ENCODE data around the gene RCOR1.

RCOR1 gene

DNA sequence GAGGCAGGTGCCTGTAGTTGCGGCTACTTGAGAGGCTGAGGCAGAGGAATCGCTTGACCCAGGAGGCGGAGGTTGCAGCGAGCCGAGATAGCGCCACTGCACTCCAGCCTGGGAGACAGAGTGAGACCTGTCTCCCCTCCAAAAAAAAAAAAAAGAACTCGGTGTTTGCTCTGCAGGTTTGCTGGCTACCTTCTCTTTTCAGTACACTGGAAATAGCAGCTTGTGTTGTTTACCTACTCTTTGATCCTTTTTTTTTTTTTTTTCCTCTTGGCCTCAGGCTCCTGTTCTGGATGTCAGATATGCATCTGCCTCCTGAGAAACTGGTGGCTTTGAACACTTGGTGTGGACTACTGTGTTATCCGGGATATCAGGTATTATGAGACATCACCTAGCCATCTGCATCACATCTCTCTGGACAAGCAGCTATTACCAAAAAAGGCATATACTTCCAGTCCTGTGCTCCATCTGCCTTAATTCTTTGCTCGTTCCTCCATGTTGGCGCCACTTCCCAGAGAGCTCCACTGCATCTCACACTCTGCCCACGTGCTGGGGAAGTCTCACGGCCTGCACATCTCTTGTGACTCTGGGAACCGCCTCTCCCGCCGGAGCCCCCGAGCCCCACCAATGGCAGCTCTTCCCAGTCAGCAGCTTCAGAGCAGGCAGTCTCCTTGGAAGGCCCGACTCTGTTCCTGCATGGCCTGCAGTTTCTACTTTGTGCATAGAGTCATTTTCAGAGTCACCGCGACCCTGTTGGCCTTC is 133.9 kb downstream of the RCOR1 start:
- DNase-seq (ENCODE audit: low read depth in 2 of 2) = no peak

DNA sequence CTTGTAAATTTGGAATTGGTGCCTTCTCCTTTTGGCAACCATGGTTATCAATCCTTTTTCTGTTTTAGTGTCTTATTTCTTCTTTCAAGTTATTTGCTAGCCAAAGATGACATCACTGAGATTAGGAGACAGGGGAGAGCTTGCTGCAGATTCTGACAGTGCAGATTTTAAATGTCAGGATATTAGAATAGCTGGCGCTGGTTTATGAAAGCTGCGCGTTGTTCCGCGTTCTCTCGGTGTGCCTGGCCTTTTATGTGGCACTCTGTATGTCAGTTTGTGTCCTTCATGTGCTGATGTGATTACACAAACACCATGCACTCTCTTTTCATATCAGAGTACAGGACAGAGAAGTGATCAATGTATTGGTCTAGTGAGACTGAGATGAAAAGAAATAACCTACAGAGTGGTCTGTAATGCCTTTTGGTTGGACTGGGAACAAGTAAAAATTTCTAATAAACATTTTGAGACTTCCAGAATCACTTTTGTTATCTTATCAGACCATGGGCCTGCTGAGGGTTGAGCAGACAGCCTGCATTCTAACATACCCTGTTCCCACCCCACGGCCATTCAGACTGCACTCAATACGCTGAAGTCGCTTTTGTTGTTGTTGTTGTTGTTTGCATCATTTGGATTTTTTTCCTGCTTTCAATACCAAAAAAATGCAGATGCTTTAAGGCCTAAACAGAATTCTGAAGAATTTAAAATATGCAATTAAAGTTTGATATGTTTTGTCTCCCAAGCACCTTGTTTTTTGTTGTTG is 135.1 kb downstream of the RCOR1 start:
- no peak for DNase-seq (ENCODE audit: low read depth in 2 of 2)

DNA sequence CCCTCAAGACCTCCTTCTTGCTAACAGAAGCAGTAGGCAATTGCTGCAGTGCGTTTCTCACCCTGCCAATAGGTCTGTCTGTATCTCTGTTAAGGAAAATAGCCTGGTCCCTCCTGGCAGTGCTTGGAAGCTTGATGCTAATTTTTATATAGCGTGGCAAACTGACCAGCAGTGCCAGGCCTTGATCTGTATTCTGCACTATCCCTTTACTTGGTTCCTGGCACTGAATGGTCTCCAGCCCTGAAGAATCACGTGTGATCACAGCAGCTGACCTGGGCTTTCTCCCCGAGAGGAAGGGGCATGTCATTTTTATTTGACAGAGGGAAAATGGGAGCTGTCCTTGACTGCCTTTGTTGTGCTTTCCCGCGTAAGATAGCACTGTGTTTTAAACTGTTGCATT is 136.1 kb downstream of the RCOR1 start:
- DNase-seq (ENCODE audit: low read depth in 2 of 2) = no peak

DNA sequence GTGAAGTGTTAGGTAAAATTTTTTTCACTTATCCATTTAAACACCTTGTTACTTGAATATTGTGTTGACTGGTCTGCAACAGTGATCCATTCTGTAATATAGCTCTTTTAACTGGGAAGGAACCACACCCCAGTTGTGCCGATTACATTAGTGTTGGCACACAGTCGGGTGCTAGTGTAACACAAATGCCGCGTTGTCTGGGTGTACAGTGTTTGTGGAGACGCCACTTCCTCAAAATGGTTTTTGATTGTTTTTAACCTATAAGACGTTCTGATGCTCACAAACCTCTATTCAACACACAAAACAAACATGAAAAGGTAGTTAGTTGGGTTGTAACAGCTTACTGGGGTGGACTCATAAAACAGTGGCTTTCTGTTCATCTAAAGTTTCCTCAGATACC is 136.8 kb downstream of the RCOR1 start:
- no peak for DNase-seq (ENCODE audit: low read depth in 2 of 2)

DNA sequence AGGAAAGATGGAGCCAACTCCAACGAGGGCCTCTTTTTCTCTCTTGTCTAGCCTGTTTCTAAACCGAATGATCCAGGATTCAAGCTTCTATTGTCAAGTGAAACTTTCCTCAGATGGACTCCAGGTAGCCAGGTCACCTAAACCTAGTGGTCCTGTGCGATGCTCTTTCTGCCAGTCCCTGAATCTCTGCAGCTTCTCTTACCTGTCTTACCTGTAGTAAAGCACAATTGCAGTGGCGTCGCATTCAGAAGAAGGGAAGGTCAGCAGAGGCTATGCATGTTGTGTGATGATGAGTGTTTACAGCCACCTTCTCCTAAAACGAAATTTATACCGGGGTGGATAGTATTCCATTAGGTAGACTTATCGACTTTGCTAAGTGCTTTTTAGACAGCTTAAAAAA is 137.4 kb downstream of the RCOR1 start:
- no peak for DNase-seq (ENCODE audit: low read depth in 2 of 2)

DNA sequence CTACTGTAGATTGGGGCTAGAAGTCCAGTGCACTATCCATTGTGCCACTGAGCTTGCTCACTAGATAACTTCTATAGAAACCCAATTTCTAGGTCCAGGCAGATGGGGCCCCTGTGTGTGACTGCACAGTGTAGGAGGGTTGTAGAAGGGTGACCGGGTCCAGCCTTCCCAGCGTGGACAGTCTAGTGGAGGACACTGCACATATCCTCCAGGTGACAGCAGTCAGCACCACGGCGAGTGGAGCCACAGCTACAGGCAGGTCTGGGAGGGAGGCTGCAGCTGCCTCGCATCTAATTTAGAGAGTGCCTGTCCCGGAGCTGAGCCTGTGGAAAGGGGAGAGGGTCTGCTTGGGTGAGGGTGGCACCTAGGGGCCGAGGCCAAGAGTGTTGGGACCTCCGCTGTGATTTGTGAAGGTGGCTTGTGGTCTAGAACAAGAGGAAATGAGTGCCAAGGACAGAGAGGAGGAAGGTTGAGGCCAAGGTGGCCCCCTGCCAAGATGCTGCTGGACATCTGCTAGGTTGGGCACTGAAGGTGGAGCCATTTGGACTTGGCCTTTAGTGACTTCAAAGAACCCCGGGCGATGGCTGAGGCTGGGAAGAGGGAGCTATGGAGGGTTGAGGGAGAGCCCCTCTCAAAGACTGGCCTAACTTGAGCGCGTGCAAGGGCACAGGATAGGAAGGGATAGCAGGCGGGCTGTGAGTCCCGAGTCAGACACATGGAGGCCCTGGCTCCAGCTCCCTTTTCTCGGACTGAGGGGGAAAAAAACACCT is 138.8 kb downstream of the RCOR1 start:
- DNase-seq (ENCODE audit: low read depth in 2 of 2) = no peak

DNA sequence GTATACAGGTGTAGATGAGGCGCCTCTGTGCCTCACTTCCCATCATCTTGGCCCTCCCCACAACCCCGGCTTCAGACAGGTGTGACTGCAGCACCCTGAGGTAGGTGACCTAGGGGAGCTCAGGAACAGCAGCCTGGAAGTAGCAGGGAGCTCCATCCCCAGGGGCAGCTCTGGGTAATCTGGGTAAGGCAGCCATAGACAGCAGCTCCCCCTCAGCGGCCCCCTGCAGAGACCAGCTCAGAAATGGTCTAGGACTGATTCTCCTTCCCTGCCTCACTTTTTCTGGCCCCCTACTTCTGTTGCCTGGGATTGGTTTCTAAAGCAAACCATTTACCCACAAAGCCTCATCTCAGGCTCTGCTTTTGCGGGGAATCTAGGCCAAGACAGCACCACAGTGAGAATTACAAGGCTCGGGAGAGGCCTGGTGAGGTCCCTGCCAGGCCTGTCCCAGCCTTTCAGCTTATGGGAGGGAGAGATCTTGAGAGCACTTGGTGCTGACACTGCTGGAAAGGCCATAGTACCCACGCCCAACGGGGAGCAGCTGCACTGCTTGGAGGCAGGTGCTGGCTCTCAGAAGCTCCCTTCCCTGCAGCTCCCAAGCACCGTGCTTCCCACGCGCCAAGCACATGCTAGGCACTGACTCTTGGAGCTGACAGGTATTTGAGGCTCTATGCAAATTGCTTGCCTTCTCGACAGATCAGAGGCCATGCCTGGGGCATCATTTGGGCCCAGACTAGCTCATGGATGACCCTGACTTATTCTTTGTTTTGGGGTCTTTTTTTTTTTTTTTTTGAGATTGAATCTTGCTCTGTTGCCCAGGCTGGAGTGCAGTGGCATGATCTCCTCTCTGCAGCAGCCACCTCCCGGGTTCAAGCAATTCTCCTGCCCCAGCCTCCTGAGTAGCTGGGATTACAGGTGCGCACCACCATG is 139.7 kb downstream of the RCOR1 start:
- DNase-seq (ENCODE audit: low read depth in 2 of 2) = no peak

DNA sequence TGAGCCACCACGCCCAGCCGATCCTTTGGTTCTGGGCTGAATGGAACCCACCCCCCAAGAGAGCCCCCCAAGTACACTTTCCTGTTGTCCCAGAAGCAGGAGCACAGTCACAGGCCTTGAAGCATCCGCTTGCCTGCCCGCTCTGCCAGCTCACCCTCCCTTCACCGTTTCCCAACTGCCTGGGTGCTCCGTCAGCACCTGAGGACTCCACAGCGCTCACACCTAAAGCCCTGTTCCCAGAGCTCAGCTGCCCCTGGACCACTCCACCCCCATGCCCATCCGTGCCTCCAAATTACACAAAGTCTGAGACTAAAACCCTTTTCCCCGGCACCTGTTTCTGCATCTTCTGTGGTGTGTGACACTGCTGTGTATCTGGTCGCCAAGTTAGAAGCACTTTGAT is 140.5 kb downstream of the RCOR1 start:
- DNase-seq (ENCODE audit: low read depth in 2 of 2) = no peak

DNA sequence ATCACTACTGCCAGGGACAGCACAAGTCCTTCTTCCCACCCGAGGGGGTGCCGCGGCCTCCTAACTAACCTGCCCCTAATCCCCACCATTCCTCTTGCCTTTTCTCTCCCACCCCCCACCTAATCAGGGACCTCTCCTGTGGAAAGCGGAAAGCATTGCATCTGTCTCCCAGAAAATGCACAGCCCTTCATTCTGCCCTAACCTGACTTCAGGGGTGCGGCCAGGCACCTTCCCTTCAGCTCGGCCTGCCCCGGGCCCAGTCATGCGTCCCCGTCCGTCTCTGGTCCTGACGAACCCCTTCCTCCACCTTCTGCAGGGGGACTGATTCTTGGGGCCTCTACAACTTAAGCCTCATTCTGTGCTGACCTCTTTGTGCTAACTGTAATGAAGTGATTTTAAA is 140.9 kb downstream of the RCOR1 start:
- DNase-seq (ENCODE audit: low read depth in 2 of 2) = no peak

DNA sequence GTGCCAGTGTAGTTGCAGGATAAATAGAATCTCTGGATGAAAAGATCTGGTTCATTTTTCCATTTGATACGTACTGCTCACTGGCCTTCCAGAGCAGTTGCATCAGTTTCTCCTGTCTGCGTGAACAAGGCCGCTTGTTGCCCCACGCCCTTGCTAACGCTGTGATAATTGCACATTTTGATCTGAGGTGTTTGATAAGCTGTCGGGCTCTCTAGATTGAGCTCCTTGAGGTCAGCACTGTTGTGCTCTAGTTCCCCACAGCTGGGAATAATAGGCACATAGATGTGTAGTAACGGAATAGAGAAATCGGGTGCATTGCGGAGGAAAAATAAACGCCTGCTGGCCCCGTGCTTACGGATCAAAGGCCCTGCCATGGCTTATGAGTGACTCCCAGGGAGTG is 142.0 kb downstream of the RCOR1 start:
- DNase-seq (ENCODE audit: low read depth in 2 of 2) = no peak

DNA sequence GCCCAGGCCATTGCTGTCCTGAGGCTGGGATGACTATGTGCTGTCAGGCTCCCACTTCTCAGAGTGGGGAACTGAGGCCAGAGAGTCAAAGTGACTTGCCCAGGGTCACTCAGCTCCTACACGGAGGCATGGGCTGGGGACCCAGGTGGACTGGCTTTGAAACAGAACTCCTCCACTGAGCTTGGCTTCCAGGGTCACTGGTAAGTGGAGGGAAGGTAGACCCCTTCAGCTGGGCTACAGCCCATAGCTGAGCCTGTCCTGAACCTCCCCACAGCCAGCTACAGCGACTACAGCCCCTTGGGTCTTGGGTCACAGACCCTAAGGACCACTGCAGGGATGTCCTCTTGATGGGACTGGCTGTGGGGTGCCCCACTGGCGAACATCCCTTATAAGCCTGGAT is 144.5 kb downstream of the RCOR1 start:
- DNase-seq (ENCODE audit: low read depth in 2 of 2) = no peak

DNA sequence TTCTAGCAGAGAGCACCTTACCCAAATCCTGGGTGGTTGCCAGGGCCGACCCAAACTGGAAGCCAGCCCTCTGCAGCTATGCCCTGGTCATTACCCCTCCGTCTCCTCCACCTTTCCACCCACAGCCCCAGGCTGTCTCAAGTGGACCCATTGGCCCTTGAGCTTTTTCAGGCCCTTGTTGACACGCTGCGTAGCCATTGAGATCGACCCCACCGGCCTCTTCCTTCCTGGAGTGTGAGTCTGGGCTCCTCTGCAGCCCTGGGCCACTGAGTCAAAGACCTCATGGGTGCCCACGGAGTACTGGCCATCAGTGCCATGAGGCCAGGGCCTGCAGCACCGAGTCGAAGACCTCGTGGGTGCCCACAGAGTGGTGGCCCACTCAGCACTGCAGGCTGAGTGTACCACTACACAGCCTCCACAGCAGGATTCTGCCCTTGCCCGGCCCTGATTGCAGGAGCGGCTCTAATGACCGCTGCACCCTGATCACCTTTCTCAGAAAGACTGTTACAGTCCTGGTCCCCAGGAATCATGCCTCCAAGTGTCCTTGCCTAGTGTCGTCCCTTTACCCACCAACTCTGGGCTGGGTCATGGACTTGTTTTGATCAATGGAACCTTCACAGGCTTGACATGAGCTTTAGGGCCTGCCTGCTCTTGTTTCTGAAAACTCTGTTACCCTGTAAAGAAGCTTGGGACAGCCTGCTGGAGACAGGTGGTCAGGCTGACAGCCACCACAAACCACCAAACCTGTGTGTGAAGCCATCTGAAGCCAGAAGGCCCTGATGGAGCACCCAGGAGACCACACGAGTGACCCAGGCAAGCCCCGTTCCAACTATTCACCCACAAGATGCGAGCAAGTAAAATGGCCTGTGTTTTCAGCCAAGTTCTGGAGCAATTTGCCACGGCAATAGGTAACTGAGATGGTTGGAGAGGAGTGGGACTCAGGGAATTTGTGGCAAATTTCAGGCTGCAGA is 145.2 kb downstream of the RCOR1 start:
- no peak for DNase-seq (ENCODE audit: low read depth in 2 of 2)

DNA sequence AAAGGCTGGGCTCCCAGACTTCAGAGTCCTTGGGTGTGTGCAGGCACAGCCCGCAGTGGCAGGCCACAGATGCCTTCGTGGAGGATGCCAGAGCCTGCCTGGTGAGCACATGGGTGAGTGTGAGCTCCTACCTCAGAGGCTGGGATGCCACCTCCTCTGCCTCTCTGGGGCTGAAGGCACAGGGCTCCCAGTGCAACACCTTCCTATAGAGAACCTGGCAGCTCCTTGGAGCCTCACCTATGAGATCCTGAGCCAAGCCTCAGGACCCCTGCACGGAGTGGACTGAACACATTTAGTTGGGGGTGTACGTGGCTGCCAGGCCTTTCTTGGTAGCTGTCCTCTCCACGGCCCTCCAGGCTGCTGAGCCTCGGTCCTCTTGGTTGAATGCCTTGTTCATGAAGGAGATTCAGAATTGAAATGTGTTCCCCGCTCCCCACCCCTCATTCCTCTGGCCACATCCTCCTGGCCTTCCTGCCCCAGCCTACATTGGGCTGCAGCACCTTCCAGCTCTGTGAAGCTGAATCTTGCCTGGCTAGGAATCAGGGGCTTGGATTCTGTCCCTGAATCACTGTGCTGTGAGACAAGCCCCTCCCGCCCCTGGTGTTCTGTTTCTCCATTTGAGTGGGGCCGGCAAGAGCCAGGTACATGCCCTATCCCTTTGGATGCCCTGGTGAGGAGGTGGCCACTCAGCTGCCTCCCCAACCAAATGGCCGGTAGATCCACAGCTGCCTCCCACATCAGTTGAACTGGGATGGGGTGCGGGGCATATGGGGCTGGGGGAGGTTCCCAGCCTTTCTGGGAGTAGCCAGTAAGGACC is 146.1 kb downstream of the RCOR1 start:
- no peak for DNase-seq (ENCODE audit: low read depth in 2 of 2)

DNA sequence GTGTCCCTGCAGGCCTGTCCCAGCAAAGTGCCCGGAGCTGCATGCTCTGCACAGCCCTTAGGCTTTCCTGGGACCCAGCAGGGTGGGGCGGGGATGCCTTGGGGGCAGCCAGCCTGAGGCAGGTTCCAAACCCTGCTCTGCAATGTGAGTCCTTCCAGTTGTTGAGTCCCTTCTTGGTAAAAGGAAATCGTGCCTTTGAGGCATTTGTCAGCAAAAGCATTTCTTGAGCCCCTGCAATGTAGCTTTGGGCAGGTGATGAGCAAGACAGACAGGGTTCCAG is 146.7 kb downstream of the RCOR1 start:
- DNase-seq (ENCODE audit: low read depth in 2 of 2) = no peak

DNA sequence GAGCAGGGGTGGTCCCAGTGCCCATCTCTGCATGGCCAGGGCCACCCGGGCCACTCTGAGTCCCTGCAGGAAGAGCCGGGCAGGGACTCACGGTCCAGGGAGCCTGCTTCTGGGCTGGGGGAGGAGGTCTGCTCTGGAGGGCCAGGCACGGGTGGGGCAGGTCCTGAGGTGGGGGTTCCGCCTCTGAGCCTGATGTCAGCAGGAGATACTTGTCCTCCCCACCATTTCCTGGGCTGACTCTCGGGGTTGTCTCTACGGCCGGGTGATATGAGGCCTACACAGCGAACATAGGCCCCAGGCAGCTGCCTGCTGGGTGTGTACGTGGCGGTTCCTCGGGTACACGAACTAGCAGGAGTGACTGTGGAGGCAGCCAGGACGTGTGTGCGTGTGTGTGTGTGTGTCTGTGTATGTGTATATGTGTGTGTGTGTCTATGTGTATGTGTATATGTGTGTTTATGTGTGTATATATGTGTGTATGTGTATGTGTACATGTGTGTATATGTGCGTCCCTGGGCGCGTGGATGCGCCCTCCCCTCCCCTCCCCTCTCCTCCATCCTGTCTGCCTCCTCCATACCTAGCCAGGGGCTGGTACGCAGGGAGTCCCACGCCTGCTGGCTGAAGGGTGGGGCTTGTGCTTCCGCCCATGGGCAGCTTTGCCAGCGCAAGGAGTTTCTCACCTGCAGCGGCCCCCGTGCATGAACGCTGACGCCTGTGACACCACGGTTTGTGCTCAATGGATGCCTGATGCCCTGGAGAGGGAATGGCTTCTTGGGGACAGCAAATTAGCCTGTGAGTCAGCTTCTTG is 154.4 kb downstream of the RCOR1 start:
- DNase-seq (ENCODE audit: low read depth in 2 of 2) = no peak

DNA sequence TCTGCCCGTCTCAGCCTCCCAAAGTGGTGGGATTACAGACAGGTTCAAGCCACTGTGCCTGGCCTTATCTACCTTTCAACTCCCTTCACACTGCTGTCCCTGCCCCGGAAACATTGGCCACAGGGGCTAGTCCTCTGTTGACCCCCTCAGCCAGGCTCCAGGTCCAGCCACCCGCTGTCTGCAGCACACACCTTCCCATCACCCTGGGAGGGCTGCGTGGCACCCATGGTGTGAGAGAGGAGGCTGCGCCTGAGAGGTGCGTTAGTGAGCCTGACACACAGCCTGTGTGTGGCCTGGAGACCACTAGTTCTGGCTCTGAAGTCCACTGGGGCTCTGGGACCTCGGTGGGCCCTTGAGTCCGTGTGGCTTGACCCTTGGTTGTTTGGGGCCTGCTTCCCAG is 156.4 kb downstream of the RCOR1 start:
- no peak for DNase-seq (ENCODE audit: low read depth in 2 of 2)

DNA sequence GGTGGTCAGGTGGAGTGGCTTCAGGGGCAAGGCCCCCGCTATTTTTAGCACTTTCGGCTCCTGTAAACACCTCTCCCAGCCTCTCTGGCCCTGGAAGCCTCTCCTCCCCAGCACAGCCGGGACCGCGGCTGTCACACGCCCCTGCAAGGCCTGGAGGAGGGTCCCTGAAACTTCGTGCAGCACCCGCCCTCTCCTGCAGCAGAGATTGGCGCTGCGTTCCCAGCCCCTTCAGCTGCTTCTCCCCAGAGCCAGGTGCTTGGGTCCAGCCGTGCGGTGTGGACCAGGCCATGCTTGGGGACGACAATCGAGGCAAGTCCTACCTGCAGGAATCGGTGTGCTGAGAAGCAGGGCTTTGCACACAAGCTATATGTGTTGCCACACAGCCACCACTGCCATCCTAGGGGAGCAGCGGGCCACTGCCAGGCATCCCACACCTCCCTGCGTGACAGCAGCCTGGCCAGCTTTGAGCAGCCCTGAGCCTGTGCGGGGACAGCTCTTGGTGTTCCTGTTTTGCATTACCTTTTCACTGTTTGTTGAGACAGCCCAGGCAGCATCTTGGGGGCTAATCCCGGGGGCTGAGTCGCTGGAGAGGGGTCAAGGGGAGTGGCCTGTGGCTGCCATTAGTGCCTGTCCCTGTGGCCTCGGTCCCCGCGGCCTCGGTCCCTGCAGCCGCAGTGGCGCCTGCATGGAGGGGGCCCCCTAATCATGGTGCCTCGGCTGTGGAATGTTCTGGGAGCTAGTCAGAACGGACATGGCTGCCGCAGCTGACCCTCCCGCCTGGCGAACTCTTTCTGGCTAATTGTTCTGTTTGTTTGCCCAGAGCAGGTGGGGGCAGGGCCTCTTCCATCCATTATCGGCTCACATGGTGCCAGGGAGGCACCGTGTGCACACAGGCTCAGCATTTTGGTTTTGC is 157.2 kb downstream of the RCOR1 start:
- DNase-seq (ENCODE audit: low read depth in 2 of 2) = no peak

DNA sequence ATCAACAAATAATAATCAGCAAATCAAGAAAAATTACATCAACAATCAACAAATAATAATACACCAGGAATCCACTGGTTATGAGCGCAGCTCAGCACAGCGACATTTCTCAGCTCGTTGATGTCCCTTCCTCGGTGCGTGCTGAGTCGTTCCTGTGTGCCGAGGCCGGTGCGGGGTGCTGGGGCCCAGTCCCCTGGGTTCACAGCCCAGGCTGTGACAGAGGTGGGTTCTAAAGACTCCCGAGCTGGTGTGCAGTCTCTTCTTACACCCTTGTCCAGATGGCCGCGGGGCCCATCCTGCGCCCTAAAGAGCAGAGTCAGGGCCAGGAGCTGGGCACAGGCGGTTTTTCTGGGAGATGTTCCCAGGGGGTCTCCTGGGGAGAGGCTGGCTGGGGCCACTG is 157.9 kb downstream of the RCOR1 start:
- no peak for DNase-seq (ENCODE audit: low read depth in 2 of 2)
